GM12872 (cell line): ENCODE data around the gene ADAMTS14.

ENCODE experiments used
- CTCF ChIP-seq: IDR thresholded peaks from 3 replicates; pipeline ENCODE4 v1.5.1; 2011; ENCODE audit warnings: low read depth, mild to moderate bottlenecking, low read length, moderate library complexity; ENCODE audit not compliant: insufficient read depth

The ADAMTS14 gene

GRCh38 chr10:70810967-70811366 is 138.7 kb downstream of the ADAMTS14 start:
- no peak for TF ChIP-seq CTCF

- TF ChIP-seq CTCF, result no peak
These were observed 139.6 kb downstream of the ADAMTS14 start for GRCh38 chr10:70811881-70812280.
